HepG2 (cell line): ENCODE data around the gene AHCY. TPM values are rescaled to one million over a fixed set of nuclear protein-coding genes. Genes with fewer than 3 reads are reported as not detected.

Experiments used
- CC2D1A ChIP-seq: sonication (generic); formaldehyde crosslinking; IDR thresholded peaks from 2 replicates; pipeline ENCODE4 v1.8.1; 2023; ENCODE audit warnings: mild to moderate bottlenecking, missing genetic modification reagents
- CEBPG ChIP-seq: IDR thresholded peaks from 2 replicates; pipeline ENCODE4 v1.6.1; 2016
- MBD4 ChIP-seq: IDR thresholded peaks from 2 replicates; pipeline ENCODE4 v1.6.1; 2012; ENCODE audit warnings: low read length, inconsistent platforms, borderline replicate concordance
- MEIS1 ChIP-seq: sonication (generic); formaldehyde crosslinking; IDR thresholded peaks from 2 replicates; pipeline ENCODE4 v1.9.0; 2021; ENCODE audit warnings: mild to moderate bottlenecking, missing genetic modification reagents, moderate library complexity, borderline replicate concordance
- MEIS2 ChIP-seq: sonication (generic); formaldehyde crosslinking; IDR thresholded peaks from 2 replicates; pipeline ENCODE4 v1.9.0; 2021; ENCODE audit warnings: mild to moderate bottlenecking, missing genetic modification reagents
- NR2F2 ChIP-seq: IDR thresholded peaks from 2 replicates; pipeline ENCODE4 v1.6.1; 2012; ENCODE audit warnings: low read depth, inconsistent platforms, borderline replicate concordance
- SNRNP70 ChIP-seq: fragments of 200-400 bp; formaldehyde crosslinking; IDR thresholded peaks from 2 replicates; pipeline ENCODE4 v1.6.1; 2017; ENCODE audit warnings: mild to moderate bottlenecking, low read depth, low read length, moderate library complexity
- ZFY ChIP-seq: sonication (generic); formaldehyde crosslinking; IDR thresholded peaks from 2 replicates; pipeline ENCODE4 v1.4.0; 2020; ENCODE audit warnings: missing genetic modification reagents
- ZKSCAN5 ChIP-seq: sonication (generic); formaldehyde crosslinking; IDR thresholded peaks from 2 replicates; pipeline ENCODE4 v1.5.1; 2020; ENCODE audit warnings: mild to moderate bottlenecking, missing genetic modification reagents
- ZNF124 ChIP-seq: sonication (generic); formaldehyde crosslinking; IDR thresholded peaks from 2 replicates; pipeline ENCODE4 v1.4.0; 2020; ENCODE audit warnings: missing genetic modification reagents
- ZNF232 ChIP-seq: sonication (generic); formaldehyde crosslinking; IDR thresholded peaks from 2 replicates; pipeline ENCODE4 v1.4.0; 2020; ENCODE audit warnings: missing genetic modification reagents, borderline replicate concordance
- ZNF335 ChIP-seq: sonication (generic); formaldehyde crosslinking; IDR thresholded peaks from 2 replicates; pipeline ENCODE4 v1.4.0; 2020; ENCODE audit warnings: missing genetic modification reagents
- ZNF530 ChIP-seq: sonication (generic); formaldehyde crosslinking; IDR thresholded peaks from 2 replicates; pipeline ENCODE4 v1.5.0; 2020; ENCODE audit warnings: low read depth, mild to moderate bottlenecking, missing genetic modification reagents
- ZNF614 ChIP-seq: IDR thresholded peaks from 2 replicates; pipeline ENCODE4 v1.6.1; 2018; ENCODE audit warnings: missing biosample characterization, missing genetic modification reagents, inconsistent platforms, borderline replicate concordance
- ZNF891 ChIP-seq: sonication (generic); formaldehyde crosslinking; IDR thresholded peaks from 2 replicates; pipeline ENCODE4 v1.5.0; 2020; ENCODE audit warnings: mild to moderate bottlenecking, missing genetic modification reagents
- polyA plus RNA-seq, 8 experiments: library from polyadenylated mRNA; depleted of rRNA in 3 of 8; stranded (reverse) in 7 of 8; unstranded in 1 of 8; fragments of >200 nt; fragmentation: Illumina TruSeq in 4 of 8; extraction: Trizol in 4 of 8; gene quantifications; 2 replicates each; pipeline versions ENCODE4 v1.2.1 to v1.2.3, GENCODE V29; 2011 to 2016; ENCODE audit warnings: low read depth in 4 of 8, missing spikeins in 1 of 8, mixed read lengths in 1 of 8; ENCODE audit not compliant: insufficient read depth in 1 of 8
- total RNA-seq, 5 experiments: library from RNA; depleted of rRNA; stranded (reverse); fragments of >200 nt; fragmentation: Illumina TruSeq; extraction: Trizol; gene quantifications; 2 replicates each; pipeline ENCODE4 v1.2.3, GENCODE V29; 2016; ENCODE audit warnings: low read depth in 1 of 5
- TF ChIP-seq, protein P1 (sequence below): sonication (generic); formaldehyde crosslinking; IDR thresholded peaks from 2 replicates; pipeline ENCODE4 v1.4.0; 2020; ENCODE audit warnings: missing genetic modification reagents, borderline replicate concordance
- TF ChIP-seq, protein P2 (sequence below): sonication (generic); formaldehyde crosslinking; IDR thresholded peaks from 2 replicates; pipeline ENCODE4 v1.4.0; 2020; ENCODE audit warnings: missing genetic modification reagents, low read depth, mild to moderate bottlenecking, borderline replicate concordance
- TF ChIP-seq, protein P3 (sequence below): sonication (generic); formaldehyde crosslinking; IDR thresholded peaks from 2 replicates; pipeline ENCODE4 v1.4.0; 2020; ENCODE audit warnings: mild to moderate bottlenecking, missing genetic modification reagents
- TF ChIP-seq, protein P4 (sequence below): sonication (generic); formaldehyde crosslinking; IDR thresholded peaks from 2 replicates; pipeline ENCODE4 v1.5.1; 2020; ENCODE audit warnings: mild to moderate bottlenecking, missing genetic modification reagents, borderline replicate concordance

AHCY gene
- total and polyA plus RNA-seq, 2 of the 13 experiments (the other 11 are each of a cell fraction or from before 2014, with no cell fraction given) = 407 to 419 TPM

DNA sequence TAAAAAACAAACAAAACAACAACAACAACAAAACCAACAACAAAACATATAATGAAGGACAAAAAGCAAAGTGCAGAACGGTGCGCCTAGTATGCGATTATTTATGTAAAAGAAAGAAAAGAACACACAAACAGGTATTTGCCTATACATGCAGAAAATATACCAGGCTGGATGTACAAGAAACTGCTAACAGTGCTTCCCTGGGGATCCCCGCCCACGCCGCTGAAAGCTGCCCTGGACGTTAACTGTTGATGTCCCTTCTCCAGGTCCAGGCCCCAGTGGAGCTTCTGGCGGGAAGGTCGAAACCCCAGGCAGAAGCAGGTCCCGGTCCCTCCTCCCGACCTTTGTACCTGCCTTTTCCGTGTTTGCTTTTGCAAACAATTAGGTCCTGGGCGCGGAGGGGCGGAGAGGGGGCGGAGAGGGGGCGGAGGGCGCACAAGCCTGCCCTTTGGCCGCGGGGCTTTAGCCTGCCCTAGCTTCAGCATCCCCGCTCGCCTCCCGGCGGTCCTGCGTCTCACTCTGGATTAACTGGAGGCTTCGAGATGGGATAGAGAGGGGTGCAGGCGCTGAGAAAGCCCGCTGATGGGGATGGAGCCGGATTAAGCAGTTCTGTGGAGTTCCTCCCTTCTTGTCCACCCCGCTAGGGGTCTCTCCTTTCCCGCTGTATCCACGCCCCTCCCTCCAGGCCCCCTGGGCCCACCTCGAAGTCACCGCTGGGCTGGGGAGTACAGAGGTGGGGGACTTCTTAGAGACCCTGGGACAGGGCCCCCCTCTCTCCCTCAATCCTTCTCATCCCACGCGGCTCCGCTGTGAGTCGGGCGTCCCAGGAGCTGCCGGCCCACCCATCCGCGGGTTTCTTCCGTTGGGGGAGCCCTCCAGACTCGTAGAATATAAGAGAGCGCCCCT, 8.2 kb upstream of the AHCY start (continued):
- TF ChIP-seq, protein P1, sequence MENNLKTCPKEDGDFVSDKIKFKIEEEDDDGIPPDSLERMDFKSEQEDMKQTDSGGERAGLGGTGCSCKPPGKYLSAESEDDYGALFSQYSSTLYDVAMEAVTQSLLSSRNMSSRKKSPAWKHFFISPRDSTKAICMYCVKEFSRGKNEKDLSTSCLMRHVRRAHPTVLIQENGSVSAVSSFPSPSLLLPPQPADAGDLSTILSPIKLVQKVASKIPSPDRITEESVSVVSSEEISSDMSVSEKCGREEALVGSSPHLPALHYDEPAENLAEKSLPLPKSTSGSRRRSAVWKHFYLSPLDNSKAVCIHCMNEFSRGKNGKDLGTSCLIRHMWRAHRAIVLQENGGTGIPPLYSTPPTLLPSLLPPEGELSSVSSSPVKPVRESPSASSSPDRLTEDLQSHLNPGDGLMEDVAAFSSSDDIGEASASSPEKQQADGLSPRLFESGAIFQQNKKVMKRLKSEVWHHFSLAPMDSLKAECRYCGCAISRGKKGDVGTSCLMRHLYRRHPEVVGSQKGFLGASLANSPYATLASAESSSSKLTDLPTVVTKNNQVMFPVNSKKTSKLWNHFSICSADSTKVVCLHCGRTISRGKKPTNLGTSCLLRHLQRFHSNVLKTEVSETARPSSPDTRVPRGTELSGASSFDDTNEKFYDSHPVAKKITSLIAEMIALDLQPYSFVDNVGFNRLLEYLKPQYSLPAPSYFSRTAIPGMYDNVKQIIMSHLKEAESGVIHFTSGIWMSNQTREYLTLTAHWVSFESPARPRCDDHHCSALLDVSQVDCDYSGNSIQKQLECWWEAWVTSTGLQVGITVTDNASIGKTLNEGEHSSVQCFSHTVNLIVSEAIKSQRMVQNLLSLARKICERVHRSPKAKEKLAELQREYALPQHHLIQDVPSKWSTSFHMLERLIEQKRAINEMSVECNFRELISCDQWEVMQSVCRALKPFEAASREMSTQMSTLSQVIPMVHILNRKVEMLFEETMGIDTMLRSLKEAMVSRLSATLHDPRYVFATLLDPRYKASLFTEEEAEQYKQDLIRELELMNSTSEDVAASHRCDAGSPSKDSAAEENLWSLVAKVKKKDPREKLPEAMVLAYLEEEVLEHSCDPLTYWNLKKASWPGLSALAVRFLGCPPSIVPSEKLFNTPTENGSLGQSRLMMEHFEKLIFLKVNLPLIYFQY (CRISPR knock-in tag) = peak; percentile 78
- TF ChIP-seq ZNF891 (CRISPR knock-in tag) (peak; percentile 84), SNRNP70 (no peak), ZNF614 (CRISPR knock-in tag) (peak; percentile 65; the same call in 1 of the 2 replicates), ZNF335 (CRISPR knock-in tag) (peak; percentile 83; the same call in 1 of the 2 replicates), ZFY (peak; percentile 82), MBD4 (no peak), ZKSCAN5 (CRISPR knock-in tag) (no peak), CEBPG (peak; percentile 76), NR2F2 (peak; percentile 86), MEIS2 (peak; percentile 79; the same call in 1 of the 2 replicates), ZNF530 (no peak), MEIS1 (CRISPR knock-in tag) (peak; percentile 51; the same call in 1 of the 2 replicates), ZNF124 (CRISPR knock-in tag) (no peak), CC2D1A (no peak), ZNF232 (CRISPR knock-in tag) (peak; percentile 81; the same call in 1 of the 2 replicates)
- TF ChIP-seq, protein P2, sequence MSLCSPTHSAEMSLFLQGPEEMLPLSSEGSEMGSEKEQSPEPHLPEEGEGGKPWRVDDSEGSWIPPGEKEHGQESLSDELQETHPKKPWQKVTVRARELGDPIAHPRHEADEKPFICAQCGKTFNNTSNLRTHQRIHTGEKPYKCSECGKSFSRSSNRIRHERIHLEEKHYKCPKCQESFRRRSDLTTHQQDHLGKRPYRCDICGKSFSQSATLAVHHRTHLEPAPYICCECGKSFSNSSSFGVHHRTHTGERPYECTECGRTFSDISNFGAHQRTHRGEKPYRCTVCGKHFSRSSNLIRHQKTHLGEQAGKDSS = peak; percentile 86
- TF ChIP-seq, protein P3, sequence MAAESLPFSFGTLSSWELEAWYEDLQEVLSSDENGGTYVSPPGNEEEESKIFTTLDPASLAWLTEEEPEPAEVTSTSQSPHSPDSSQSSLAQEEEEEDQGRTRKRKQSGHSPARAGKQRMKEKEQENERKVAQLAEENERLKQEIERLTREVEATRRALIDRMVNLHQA (CRISPR knock-in tag) = no peak
- TF ChIP-seq, protein P4, sequence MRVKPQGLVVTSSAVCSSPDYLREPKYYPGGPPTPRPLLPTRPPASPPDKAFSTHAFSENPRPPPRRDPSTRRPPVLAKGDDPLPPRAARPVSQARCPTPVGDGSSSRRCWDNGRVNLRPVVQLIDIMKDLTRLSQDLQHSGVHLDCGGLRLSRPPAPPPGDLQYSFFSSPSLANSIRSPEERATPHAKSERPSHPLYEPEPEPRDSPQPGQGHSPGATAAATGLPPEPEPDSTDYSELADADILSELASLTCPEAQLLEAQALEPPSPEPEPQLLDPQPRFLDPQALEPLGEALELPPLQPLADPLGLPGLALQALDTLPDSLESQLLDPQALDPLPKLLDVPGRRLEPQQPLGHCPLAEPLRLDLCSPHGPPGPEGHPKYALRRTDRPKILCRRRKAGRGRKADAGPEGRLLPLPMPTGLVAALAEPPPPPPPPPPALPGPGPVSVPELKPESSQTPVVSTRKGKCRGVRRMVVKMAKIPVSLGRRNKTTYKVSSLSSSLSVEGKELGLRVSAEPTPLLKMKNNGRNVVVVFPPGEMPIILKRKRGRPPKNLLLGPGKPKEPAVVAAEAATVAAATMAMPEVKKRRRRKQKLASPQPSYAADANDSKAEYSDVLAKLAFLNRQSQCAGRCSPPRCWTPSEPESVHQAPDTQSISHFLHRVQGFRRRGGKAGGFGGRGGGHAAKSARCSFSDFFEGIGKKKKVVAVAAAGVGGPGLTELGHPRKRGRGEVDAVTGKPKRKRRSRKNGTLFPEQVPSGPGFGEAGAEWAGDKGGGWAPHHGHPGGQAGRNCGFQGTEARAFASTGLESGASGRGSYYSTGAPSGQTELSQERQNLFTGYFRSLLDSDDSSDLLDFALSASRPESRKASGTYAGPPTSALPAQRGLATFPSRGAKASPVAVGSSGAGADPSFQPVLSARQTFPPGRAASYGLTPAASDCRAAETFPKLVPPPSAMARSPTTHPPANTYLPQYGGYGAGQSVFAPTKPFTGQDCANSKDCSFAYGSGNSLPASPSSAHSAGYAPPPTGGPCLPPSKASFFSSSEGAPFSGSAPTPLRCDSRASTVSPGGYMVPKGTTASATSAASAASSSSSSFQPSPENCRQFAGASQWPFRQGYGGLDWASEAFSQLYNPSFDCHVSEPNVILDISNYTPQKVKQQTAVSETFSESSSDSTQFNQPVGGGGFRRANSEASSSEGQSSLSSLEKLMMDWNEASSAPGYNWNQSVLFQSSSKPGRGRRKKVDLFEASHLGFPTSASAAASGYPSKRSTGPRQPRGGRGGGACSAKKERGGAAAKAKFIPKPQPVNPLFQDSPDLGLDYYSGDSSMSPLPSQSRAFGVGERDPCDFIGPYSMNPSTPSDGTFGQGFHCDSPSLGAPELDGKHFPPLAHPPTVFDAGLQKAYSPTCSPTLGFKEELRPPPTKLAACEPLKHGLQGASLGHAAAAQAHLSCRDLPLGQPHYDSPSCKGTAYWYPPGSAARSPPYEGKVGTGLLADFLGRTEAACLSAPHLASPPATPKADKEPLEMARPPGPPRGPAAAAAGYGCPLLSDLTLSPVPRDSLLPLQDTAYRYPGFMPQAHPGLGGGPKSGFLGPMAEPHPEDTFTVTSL (CRISPR knock-in tag) = peak; percentile 87
